Choroid plexus epithelial cell (primary cell): ENCODE measurements around the gene IQCK.
"Not testable (repeated sequence)": the region's sequence is repeated elsewhere in the genome, so short reads cannot be mapped to it uniquely, and the experiment has no call there.

Experiments used
- DNase-seq: peaks from one replicate; pipeline ENCODE4 v3.0.0-alpha.2; 2010; ENCODE audit warnings: low read depth
- H3K4me3 ChIP-seq: 2 replicates; pipeline ENCODE4 v1.5.1; 2011; ENCODE audit warnings: low read depth, mild to moderate bottlenecking, control low read depth, low read length, moderate library complexity
- TF ChIP-seq, protein P1 (sequence below): conservative IDR thresholded peaks from 2 replicates; pipeline ENCODE4 v1.5.1; 2011; ENCODE audit warnings: low read depth, mild to moderate bottlenecking, control low read depth, inconsistent platforms, low read length, moderate library complexity

Gene IQCK

GRCh38 chr16:19716183-19716582, 1.9 kb upstream of the IQCK start:
- no peak for DNase-seq
- TF ChIP-seq, protein P1, sequence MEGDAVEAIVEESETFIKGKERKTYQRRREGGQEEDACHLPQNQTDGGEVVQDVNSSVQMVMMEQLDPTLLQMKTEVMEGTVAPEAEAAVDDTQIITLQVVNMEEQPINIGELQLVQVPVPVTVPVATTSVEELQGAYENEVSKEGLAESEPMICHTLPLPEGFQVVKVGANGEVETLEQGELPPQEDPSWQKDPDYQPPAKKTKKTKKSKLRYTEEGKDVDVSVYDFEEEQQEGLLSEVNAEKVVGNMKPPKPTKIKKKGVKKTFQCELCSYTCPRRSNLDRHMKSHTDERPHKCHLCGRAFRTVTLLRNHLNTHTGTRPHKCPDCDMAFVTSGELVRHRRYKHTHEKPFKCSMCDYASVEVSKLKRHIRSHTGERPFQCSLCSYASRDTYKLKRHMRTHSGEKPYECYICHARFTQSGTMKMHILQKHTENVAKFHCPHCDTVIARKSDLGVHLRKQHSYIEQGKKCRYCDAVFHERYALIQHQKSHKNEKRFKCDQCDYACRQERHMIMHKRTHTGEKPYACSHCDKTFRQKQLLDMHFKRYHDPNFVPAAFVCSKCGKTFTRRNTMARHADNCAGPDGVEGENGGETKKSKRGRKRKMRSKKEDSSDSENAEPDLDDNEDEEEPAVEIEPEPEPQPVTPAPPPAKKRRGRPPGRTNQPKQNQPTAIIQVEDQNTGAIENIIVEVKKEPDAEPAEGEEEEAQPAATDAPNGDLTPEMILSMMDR: no peak
- H3K4me3 ChIP-seq: no peak overlapping the region

GRCh38 chr16:19716728-19717127, 1.3 kb upstream of the IQCK start:
- not testable (repeated sequence) for DNase-seq
- peak overlapping the region; percentile 99 for H3K4me3 ChIP-seq

GRCh38 chr16:19717314-19717713, 757 bp upstream of the IQCK start:
- peak overlapping the region; percentile 99 for H3K4me3 ChIP-seq
- TF ChIP-seq, protein P1: no peak
- DNase-seq: no peak

DNA sequence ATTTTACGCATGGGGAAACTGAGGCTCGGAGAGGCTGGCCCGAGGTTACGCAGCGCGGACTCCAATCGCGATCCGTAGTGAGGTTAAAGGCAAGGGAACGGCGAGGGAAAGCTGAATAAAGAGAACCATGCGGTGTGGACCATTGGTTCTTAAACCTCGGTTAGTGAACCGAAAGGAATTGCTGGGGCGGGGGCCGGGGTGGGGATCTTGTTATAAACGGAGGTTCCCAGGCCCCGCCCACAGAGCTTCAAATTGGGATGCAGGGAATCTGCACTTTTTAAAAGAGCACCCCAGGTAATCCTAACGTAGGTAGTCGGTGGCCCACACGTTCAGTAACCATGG, 524 bp downstream of the IQCK start:
- H3K4me3 ChIP-seq: peak overlapping the region; percentile 99
- DNase-seq: peak; percentile 31
- TF ChIP-seq, protein P1: no peak

- no peak for DNase-seq
- no peak overlapping the region for H3K4me3 ChIP-seq
- TF ChIP-seq, protein P1: no peak
These were observed 4.3 kb downstream of the IQCK start for GRCh38 chr16:19722269-19722952.

GRCh38 chr16:19722981-19723380, 4.9 kb downstream of the IQCK start:
- no peak for DNase-seq
- H3K4me3 ChIP-seq: no peak overlapping the region
- TF ChIP-seq, protein P1: no peak

DNA sequence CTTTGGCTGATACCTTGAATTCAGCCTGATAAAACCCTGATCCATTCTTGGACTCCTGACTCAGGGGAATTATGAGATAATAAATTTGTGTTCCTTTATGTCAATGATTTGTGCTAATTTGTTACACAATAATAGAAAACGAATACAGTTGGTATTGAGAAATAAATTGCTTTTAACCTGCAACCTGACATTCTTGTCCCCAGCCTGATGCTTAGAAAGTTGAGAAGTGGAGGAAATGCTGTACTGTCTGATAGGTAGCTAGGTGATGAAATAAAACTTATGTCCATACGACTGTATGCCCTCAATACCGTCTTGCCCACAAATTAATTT, 10.5 kb downstream of the IQCK start:
- no peak overlapping the region for H3K4me3 ChIP-seq
- TF ChIP-seq, protein P1: no peak
- DNase-seq: no peak
